IPS-18a (cell line): ENCODE measurements around the gene GPR62.

Experiments
- H3K27ac ChIP-seq: one replicate; pipeline ENCODE4 v1.5.1; 2013; ENCODE audit warnings: low read length
- H3K27me3 ChIP-seq: one replicate; pipeline ENCODE4 v1.6.1; 2013; ENCODE audit warnings: mild to moderate bottlenecking, low read length; ENCODE audit not compliant: control insufficient read depth, insufficient read depth
- H3K36me3 ChIP-seq: one replicate; pipeline ENCODE4 v1.6.1; 2013; ENCODE audit warnings: low read depth, low read length; ENCODE audit not compliant: control insufficient read depth
- H3K4me1 ChIP-seq: one replicate; pipeline ENCODE4 v1.6.1; 2013; ENCODE audit warnings: low read depth, low read length; ENCODE audit not compliant: control insufficient read depth
- H3K4me3 ChIP-seq: one replicate; pipeline ENCODE4 v1.5.1; 2013; ENCODE audit warnings: low read length
- H3K9ac ChIP-seq: one replicate; pipeline ENCODE4 v1.6.1; 2013; ENCODE audit warnings: mild to moderate bottlenecking, low read length, moderate library complexity
- H3K9me3 ChIP-seq: one replicate; pipeline ENCODE4 v1.6.1; 2013; ENCODE audit warnings: low read depth, low read length; ENCODE audit not compliant: control insufficient read depth

The GPR62 gene

DNA sequence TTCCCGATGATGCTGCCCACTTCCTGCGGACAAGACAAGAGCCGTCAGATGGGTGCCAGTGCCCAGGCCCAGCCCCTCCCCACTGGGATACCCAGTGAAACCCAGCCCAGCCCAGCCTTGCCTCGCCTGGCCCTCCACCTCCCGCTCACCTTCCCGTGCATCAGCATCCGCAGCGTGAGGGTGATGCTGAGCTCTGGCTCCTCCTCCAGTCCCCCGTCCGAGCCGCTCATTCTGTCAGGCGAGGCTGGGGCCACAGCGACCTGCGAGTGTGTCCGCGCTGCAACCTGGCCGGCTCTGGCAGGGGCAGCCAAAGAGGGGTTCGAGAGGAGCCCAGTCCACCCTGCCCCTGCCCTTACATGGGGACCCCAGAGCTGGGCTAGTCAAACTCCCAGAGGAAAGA lies 5.8 kb downstream of the GPR62 start:
- Histone ChIP-seq H3K4me3 (no peak overlapping the region), H3K9ac (no peak overlapping the region), H3K4me1 (peaks cover 21% of the 10 kb centered on the region), H3K27ac (no peak overlapping the region), H3K9me3 (no peaks in the 10 kb centered on the region), H3K36me3 (no peaks in the 10 kb centered on the region), H3K27me3 (peaks cover 24% of the 10 kb centered on the region)

DNA sequence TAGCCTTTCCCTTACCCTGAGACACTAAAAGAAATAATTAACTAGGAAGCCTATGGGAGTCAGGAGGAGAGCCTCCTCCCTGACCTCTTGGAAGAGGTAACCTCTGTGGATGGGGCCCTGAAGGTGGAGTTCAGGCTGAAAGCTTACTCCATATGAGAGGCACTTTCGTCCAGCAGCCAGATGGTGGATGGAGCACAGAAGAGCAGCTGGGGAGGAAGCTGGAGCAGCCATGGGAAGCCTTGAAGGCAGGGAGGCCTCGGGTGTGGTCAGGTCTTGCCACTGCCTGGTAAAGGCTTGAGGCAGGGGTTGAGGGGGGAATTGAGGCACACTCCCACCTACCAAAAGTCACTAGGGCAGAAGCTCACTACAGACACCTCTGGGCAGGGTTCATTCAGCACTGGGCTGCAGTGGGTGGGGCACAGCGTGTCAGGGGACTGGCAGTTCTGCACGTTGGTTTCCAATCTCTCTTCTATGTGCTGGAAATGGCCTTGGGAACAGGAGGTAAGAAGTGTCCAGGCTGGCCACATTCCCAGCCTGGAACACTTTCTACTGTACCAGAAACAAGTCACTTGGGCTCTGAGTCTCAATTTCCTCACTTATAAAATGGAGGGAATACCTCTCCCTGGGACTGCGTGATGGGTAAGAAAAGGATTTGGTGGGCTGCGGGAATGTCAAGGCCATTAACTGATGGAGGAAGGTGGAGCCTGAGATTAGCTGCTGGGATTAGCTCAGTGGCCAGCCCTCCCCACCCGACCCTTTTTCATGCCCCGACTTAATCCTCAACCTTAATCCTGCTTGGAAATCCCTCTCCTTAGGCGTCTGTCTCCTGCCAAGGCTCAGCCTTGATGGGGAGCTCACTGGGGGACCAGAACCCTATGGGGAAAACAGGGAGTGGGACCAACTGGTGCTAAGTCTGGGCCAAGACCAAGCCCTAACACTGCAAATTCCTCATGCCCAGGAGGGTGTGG lies 6.7 kb downstream of the GPR62 start:
- Histone ChIP-seq H3K36me3 (no peaks in the 10 kb centered on the region), H3K27me3 (peaks cover 24% of the 10 kb centered on the region), H3K4me1 (peaks cover 25% of the 10 kb centered on the region), H3K4me3 (no peak overlapping the region), H3K9me3 (no peaks in the 10 kb centered on the region), H3K9ac (no peak overlapping the region), H3K27ac (no peak overlapping the region)

DNA sequence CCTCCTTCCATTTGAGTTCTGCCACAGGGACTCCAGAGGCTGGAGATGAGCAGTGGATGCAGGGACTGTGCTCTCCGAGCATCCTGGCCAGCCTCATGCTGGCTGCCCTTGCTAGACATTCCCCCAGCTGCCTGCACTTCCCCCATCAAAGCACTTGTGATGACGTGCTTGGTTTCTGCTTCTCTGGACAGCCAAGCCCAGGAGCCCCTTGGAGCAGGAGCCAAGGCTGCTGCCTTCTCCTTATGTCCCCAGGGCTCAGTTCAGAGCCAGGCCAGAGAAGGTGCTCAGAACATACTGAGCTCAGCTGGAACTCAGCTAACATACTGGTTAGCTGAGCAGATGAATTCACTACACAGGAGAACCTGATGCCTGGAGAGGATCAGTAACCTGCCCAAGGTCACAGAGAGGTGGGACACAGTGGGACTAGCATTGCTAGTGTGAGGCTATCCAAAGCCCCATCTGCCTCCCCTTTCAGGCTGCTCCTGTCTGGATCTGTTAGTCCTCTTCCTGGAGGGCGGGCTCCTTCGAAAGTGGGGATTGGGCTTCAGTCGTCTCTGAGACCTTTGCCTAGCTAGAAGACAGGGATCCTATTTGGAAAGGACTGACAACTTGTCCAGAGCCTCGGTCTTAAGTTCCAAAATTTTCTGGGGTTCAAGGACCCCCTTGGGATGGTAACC lies 7.8 kb downstream of the GPR62 start:
- no peak overlapping the region for H3K9ac ChIP-seq
- H3K27ac ChIP-seq, result no peak overlapping the region
- H3K27me3 ChIP-seq, result peaks cover 19% of the 10 kb centered on the region
- H3K4me1 ChIP-seq, result peaks cover 25% of the 10 kb centered on the region
- no peaks in the 10 kb centered on the region for H3K36me3 ChIP-seq
- no peaks in the 10 kb centered on the region for H3K9me3 ChIP-seq
- no peak overlapping the region for H3K4me3 ChIP-seq

DNA sequence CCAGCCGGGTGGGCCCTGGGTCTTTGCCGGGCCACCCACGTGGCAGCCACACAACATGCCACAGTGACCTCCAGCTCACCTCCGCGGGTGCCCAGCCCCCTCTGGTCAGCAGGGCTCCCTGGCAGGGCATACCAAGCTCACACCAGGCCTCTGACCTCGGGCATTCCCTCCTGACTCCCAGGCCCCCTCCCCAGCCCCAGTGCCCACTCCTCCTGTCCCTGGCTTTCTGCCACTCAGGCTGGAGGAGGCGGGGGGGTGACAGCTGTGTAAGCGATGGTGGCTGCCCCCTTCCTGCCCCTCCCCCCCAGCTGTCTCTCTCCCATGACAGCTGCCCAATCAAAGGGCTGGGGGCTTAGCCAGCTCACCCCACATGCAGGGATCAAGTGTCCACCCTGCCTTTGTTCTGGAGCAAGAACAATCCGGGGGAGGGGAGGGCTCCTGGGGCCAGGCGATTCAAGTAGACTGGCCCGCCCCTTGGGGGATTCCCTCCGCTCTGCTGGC lies 8.8 kb downstream of the GPR62 start:
- Histone ChIP-seq H3K4me1 (peaks cover 32% of the 10 kb centered on the region), H3K27ac (no peak overlapping the region), H3K9me3 (no peaks in the 10 kb centered on the region), H3K36me3 (no peaks in the 10 kb centered on the region), H3K27me3 (peaks cover 19% of the 10 kb centered on the region), H3K9ac (no peak overlapping the region), H3K4me3 (peak overlapping the region; percentile 7)

DNA sequence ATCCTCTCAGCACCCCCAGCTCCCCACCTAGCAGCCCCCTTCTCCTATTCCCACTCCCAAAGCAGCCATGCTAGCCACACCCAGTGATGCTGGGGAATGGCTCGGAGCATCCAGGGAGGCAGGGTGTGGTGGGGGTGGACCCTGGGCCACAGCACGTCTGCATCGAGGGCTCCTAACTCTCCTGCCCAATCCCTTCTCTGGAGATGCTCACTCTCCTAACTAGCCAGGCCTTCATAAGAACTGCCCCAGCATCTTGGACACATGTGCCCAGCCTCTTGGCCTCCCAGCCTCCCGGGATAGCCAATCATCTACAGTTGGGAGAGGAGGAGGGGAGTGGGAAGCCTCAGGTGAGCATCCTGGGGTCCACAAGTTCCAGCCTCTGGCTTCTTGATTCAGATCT lies 9.3 kb downstream of the GPR62 start:
- peaks cover 37% of the 10 kb centered on the region for H3K4me1 ChIP-seq
- H3K9ac ChIP-seq, result no peak overlapping the region
- H3K27ac ChIP-seq, result no peak overlapping the region
- peaks cover 19% of the 10 kb centered on the region for H3K27me3 ChIP-seq
- no peaks in the 10 kb centered on the region for H3K36me3 ChIP-seq
- no peaks in the 10 kb centered on the region for H3K9me3 ChIP-seq
- H3K4me3 ChIP-seq, result peak overlapping the region; percentile 7

DNA sequence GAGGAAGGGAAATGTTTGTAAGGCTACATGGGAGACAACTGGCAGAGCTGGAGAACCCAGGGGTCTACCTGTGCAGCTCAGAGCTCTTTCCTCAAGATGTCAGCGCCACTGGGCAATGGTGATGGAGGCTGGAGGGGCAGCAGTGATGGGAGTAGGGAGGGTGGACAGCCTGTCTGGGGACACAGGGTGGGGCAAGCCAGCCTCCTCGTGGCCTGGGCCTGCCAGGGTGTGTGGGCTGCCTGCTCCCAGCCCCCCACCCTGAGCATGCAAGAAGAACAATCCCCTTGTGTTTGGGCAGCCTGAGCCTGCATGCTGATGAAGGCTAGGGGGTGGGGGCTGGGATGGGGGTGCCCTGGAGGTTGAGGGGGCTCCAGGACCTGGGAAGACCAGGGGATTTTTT lies 10.8 kb downstream of the GPR62 start:
- H3K9ac ChIP-seq, result no peak overlapping the region
- H3K27me3 ChIP-seq, result peaks cover 19% of the 10 kb centered on the region
- H3K27ac ChIP-seq, result no peak overlapping the region
- no peaks in the 10 kb centered on the region for H3K9me3 ChIP-seq
- H3K4me3 ChIP-seq, result no peak overlapping the region
- peaks cover 40% of the 10 kb centered on the region for H3K4me1 ChIP-seq
- H3K36me3 ChIP-seq, result no peaks in the 10 kb centered on the region

DNA sequence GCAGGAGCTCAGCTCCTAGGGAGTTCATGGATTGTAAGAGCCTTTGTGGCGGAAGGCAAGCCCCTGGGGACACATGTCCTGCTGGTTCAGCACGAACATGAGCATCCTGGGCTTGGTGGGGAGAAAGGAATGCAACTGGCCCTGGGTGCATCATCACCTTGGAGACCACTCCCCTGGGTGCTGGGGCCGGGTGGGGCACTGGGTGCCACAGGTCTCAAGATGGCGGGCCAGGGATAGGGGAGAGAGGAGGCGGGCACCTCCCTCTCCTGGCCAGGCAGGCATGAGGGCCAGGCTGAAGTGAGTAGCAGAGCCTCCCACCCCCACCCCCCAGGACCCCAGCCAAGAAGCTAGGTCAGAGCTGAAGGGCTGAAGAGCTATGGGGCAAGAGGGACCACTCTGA lies 11.3 kb downstream of the GPR62 start:
- Histone ChIP-seq H3K4me1 (peaks cover 40% of the 10 kb centered on the region), H3K9ac (no peak overlapping the region), H3K27me3 (peaks cover 19% of the 10 kb centered on the region), H3K4me3 (peak overlapping the region; percentile 54), H3K27ac (no peak overlapping the region), H3K9me3 (no peaks in the 10 kb centered on the region), H3K36me3 (no peaks in the 10 kb centered on the region)

DNA sequence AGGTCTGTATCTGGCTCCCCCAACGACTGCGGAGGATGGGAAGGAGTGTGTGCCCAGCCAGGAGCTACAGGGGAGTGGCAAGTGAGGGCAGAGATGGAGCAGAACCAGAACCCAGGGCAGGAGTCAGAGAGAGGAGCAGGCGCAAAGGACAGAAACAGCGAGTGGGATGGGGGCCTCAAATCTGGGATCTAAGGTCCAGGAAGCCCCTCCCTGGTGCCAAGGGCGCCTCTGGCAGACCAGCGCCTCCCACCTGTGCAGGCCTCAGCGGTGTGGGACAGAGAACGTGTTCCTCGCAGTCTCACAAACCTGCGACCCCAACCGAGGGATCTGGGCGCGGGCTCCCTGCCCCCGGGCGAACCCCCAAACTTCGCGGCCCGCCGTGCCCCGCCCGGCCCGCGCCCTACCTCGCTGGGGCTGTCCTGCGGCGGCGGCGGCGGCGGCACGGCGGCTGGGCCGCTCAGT lies 11.8 kb downstream of the GPR62 start:
- Histone ChIP-seq H3K27ac (no peak overlapping the region), H3K27me3 (peaks cover 19% of the 10 kb centered on the region), H3K4me1 (peaks cover 40% of the 10 kb centered on the region)

DNA sequence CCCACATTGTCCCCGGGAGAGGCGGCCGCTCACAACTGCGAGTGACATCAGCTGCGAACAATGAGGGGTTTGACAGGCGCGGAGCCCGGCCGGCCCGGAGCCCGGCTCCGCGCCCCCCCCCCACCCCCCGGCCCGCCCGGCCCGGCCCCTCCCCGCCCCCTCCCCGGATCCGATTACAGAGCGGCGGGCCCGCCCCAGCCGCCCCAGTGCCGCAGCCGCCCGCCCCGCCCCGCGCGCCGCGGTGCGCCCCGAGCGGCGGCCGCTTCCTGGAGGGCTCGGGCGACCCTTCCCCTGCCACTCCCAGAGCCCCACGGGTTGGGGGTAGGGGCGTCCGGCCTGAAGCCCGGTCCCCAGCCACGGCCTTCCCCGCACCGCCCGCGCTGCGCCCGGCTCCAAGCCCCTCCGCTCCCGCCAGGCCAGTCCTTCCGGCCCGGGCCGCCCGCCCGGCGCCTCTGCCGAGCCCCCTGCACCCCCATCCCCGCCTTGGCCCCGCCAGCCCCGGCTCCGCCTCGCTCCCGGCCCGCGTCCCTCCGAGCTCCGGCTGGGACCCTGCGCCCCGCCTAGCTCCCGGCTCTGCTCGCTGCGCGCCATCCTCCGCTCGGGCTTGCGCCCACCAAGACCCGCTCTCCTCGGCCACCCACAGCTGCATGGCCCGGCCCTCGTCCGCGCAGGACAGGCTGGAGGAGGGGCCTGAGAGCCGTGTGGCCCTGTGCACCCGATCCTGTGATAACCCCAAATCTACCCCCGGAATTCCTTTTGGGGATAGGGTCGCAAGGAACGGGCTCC lies 12.4 kb downstream of the GPR62 start, which contains the start of gene PCBP4:
Gene PCBP4, minus strand, starts transcription at position 71 of the 786 bp plus-strand sequence. CDS start 6,214 bp downstream, outside the sequence.
- Histone ChIP-seq H3K27ac (peak within 1 kb of the TSS; percentile 92), H3K27me3 (peaks cover 19% of the 10 kb centered on the region), H3K4me1 (peaks cover 40% of the 10 kb centered on the region), H3K4me3 (peak within 1 kb of the TSS; percentile 83), H3K9ac (peak within 1 kb of the TSS; percentile 95), H3K9me3 (no peaks in the 10 kb centered on the region), H3K36me3 (no peaks in the 10 kb centered on the region)

More for the DNA sequence above, 11.8 kb downstream of the GPR62 start:
- Histone ChIP-seq H3K9ac (no peak overlapping the region), H3K9me3 (no peaks in the 10 kb centered on the region), H3K36me3 (no peaks in the 10 kb centered on the region), H3K4me3 (peak overlapping the region; percentile 54)

DNA sequence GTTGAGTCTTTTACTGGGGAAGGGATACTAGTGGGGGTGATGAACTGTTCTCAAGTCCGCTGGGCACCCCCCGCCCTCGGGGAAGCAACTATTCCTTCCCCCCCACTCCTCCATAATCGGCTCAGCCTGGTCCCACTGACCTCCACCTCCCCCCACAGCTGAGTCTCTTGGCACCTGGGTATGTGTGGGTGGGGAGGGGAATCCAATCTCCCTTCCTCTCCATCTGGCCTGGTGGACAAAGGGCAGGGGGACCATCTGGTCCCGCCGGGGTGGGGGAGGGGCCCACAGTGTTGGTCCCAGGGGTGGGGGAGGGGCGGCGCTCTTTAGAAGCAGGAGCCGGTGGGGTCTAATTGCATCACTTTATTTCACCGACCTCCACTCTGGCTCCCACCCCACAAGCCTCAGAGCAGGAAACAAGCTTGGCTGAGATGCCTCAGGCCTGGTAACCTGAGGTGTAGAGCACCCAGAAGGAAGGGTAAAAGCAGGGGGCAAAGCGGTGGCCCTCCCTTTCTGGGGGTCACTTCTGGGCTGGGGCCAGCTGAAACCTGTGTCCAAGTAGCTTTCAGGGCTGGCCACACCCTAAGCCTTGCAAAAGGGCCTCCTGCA lies 13.1 kb downstream of the GPR62 start:
- H3K9me3 ChIP-seq, result no peaks in the 10 kb centered on the region
- H3K9ac ChIP-seq, result peak overlapping the region; percentile 95
- peak overlapping the region; percentile 92 for H3K27ac ChIP-seq
- H3K36me3 ChIP-seq, result no peaks in the 10 kb centered on the region
- peaks cover 19% of the 10 kb centered on the region for H3K27me3 ChIP-seq
- peak overlapping the region; percentile 83 for H3K4me3 ChIP-seq
- peaks cover 40% of the 10 kb centered on the region for H3K4me1 ChIP-seq
